ENCODE measurements around the gene RUVBL2. TPM values are rescaled to one million over a fixed set of nuclear protein-coding genes. Genes with fewer than 3 reads are reported as not detected.

The RUVBL2 gene
- 130 and 134 TPM in 2 replicates for total RNA-seq (2021)
- long read RNA-seq, transcript RUVBL2-206 (15 exons, 2,009 nt): major isoform, 1,109 of 1,402 reads
- long read RNA-seq, partial matches to known transcripts: 81 of 1,402 reads
- long read RNA-seq, other reads (novel, unspliced or antisense): 210 of 1,402 reads

- Histone ChIP-seq H2BK12ac (ENCODE audit: insufficient read length, low read depth, low read length) (no peak within 1 kb of the TSS), H3K4me2 (ENCODE audit: insufficient read depth, insufficient read length, low read length) (peak within 1 kb of the TSS; percentile 88), H3K23me2 (ENCODE audit: insufficient read length, low read depth, low read length, poor library complexity, severe bottlenecking) (peaks cover 8% of the 10 kb centered on the region), H2BK15ac (ENCODE audit: low read depth, low read length) (no peak within 1 kb of the TSS), H2BK5ac (ENCODE audit: insufficient read length, low read length) (no peak within 1 kb of the TSS), H3K79me1 (ENCODE audit: insufficient read depth, low read depth, low read length, poor library complexity, severe bottlenecking) (no peaks in the 10 kb centered on the region), H3T11ph (ENCODE audit: low read length) (no peak within 1 kb of the TSS), H2BK20ac (ENCODE audit: low read depth, low read length, poor library complexity, severe bottlenecking) (no peak within 1 kb of the TSS), H3K27ac (ENCODE audit: insufficient read length, low read depth, low read length) (no peak within 1 kb of the TSS), H3K23ac (ENCODE audit: insufficient read length, low read depth, low read length) (no peak within 1 kb of the TSS), H3K9me3 (ENCODE audit: control insufficient read depth, low read depth, low read length) (no peaks in the 10 kb centered on the region), H4K20me1 (ENCODE audit: control insufficient read depth, insufficient read depth, insufficient read length) (no peaks in the 10 kb centered on the region), H4K5ac (ENCODE audit: insufficient read length, low read depth, low read length) (no peak within 1 kb of the TSS), H3K56ac (ENCODE audit: insufficient read length, low read depth, low read length) (no peak within 1 kb of the TSS), H3K18ac (ENCODE audit: insufficient read length, low read depth, low read length) (peak within 1 kb of the TSS; percentile 59), H4K8ac (replicated peaks; ENCODE audit: insufficient read length, low read depth, low read length) (no peak within 1 kb of the TSS), H3K9ac (ENCODE audit: extremely low read depth, insufficient read length, low read length) (peak within 1 kb of the TSS; percentile 69), H3K27me3 (ENCODE audit: insufficient read depth, low read length) (no peaks in the 10 kb centered on the region), H4K91ac (ENCODE audit: insufficient read length, low read depth, low read length) (no peak within 1 kb of the TSS), H2AK5ac (ENCODE audit: insufficient read length, low read length) (no peak within 1 kb of the TSS), H3K4me1 (ENCODE audit: insufficient read depth, low read length) (no peaks in the 10 kb centered on the region; the same call in 1 of the 2 replicates), H2AFZ (ENCODE audit: low read length) (no peak within 1 kb of the TSS), H3K79me2 (ENCODE audit: insufficient read depth, low read length) (peaks cover 9% of the 10 kb centered on the region; the same call in 1 of the 2 replicates), H2BK120ac (ENCODE audit: low read depth, low read length, poor library complexity, severe bottlenecking) (no peak within 1 kb of the TSS), H3K4ac (ENCODE audit: low read depth, low read length) (no peak within 1 kb of the TSS), H3K14ac (ENCODE audit: insufficient read depth, low read length) (peak within 1 kb of the TSS; percentile 82)
- Mint-ChIP-seq H3K36me3 (ENCODE audit: insufficient read depth in 1 of 3, low read depth in 3 of 3) (peaks cover 11 to 24% (median 23%) of the 10 kb centered on the region in 3 experiments; a peak in 6 of 7 replicates), H3K9me3 (no peaks in the 10 kb centered on the region), H3K4me1 (peaks cover 31 to 35% of the 10 kb centered on the region in 2 experiments), H3K27me3 (ENCODE audit: low read depth) (no peaks in the 10 kb centered on the region), H3K27ac (peak within 1 kb of the TSS; percentile 95 to 99 (median 98)), H3K4me3 (peak within 1 kb of the TSS; percentile 93 to 95)
- no CpG with 5 or more reads among the region's 56 CpGs for WGBS (ENCODE audit: extremely low coverage, insufficient read length, low lambda C conversion rate)
- TF ChIP-seq, protein P1, sequence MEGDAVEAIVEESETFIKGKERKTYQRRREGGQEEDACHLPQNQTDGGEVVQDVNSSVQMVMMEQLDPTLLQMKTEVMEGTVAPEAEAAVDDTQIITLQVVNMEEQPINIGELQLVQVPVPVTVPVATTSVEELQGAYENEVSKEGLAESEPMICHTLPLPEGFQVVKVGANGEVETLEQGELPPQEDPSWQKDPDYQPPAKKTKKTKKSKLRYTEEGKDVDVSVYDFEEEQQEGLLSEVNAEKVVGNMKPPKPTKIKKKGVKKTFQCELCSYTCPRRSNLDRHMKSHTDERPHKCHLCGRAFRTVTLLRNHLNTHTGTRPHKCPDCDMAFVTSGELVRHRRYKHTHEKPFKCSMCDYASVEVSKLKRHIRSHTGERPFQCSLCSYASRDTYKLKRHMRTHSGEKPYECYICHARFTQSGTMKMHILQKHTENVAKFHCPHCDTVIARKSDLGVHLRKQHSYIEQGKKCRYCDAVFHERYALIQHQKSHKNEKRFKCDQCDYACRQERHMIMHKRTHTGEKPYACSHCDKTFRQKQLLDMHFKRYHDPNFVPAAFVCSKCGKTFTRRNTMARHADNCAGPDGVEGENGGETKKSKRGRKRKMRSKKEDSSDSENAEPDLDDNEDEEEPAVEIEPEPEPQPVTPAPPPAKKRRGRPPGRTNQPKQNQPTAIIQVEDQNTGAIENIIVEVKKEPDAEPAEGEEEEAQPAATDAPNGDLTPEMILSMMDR (conservative IDR thresholded peaks at IDR 0.05): peak; percentile 96
- peak; percentile 99 for DNase-seq
Measured at GRCh38 chr19:48993175-48994034, at the start of gene RUVBL2, which contains the start of gene GYS1. Gene RUVBL2 (plus strand): TSS chr19:48993887. CDS start chr19:48993912, 25 bp downstream. Gene GYS1 (minus strand): TSS chr19:48993309. CDS start chr19:48993112, 197 bp downstream.

Data from H9 (cell line).